IPS-20b (cell line): Measurements from ENCODE around the gene PRDM16.

Source experiments
- H3K27ac ChIP-seq: one replicate; pipeline ENCODE4 v1.5.1; 2013; ENCODE audit warnings: low read length
- H3K27me3 ChIP-seq: 2 replicates; pipeline ENCODE4 v1.6.1; 2013; ENCODE audit warnings: mild to moderate bottlenecking, low read length, inconsistent platforms; ENCODE audit not compliant: insufficient read depth
- H3K36me3 ChIP-seq: 2 replicates; pipeline ENCODE4 v1.6.1; 2013; ENCODE audit warnings: low read depth, mild to moderate bottlenecking, inconsistent platforms, low read length, moderate library complexity; ENCODE audit not compliant: insufficient read depth
- H3K4me1 ChIP-seq: 2 replicates; pipeline ENCODE4 v1.6.1; 2013; ENCODE audit warnings: mild to moderate bottlenecking, control low read depth, inconsistent platforms, low read length, moderate library complexity; ENCODE audit not compliant: insufficient read depth
- H3K4me3 ChIP-seq: 2 replicates; pipeline ENCODE4 v1.5.1; 2013; ENCODE audit warnings: mild to moderate bottlenecking, low read length, inconsistent platforms
- H3K9ac ChIP-seq: 2 replicates; pipeline ENCODE4 v1.6.1; 2013; ENCODE audit warnings: low read depth, mild to moderate bottlenecking, inconsistent platforms, low read length, moderate library complexity
- H3K9me3 ChIP-seq: 2 replicates; pipeline ENCODE4 v1.6.1; 2013; ENCODE audit warnings: mild to moderate bottlenecking, low read depth, low read length, inconsistent platforms; ENCODE audit not compliant: insufficient read depth

The PRDM16 gene

GRCh38 chr1:3068564-3069431 lies at the start of gene PRDM16:
Gene PRDM16, plus strand, starts transcription at chr1:3069203. Its CDS starts 57 bp downstream, at chr1:3069260.
- Histone ChIP-seq H3K9ac (no peak within 1 kb of the TSS), H3K9me3 (no peaks in the 10 kb centered on the region; the same call in 1 of the 2 replicates), H3K27me3 (peaks cover 95% of the 10 kb centered on the region), H3K4me1 (peaks cover 9% of the 10 kb centered on the region; the same call in 1 of the 2 replicates), H3K36me3 (no peaks in the 10 kb centered on the region), H3K4me3 (peak within 1 kb of the TSS; percentile 56; the same call in 1 of the 2 replicates), H3K27ac (no peak within 1 kb of the TSS)

- Histone ChIP-seq H3K27me3 (peaks cover 5% of the 10 kb centered on the region; the same call in 1 of the 2 replicates), H3K36me3 (no peaks in the 10 kb centered on the region)
Observed at GRCh38 chr1:3019516-3020051, 49.4 kb upstream of the PRDM16 start.

GRCh38 chr1:3020263-3020909 lies 48.6 kb upstream of the PRDM16 start:
- no peaks in the 10 kb centered on the region for H3K27me3 ChIP-seq
- peaks cover 9% of the 10 kb centered on the region; the same call in 1 of the 2 replicates for H3K4me1 ChIP-seq
- no peak overlapping the region for H3K9ac ChIP-seq
- H3K9me3 ChIP-seq: no peaks in the 10 kb centered on the region
- H3K27ac ChIP-seq: no peak overlapping the region
- H3K36me3 ChIP-seq: no peaks in the 10 kb centered on the region
- H3K4me3 ChIP-seq: no peak overlapping the region

More at GRCh38 chr1:3019516-3020051, 49.4 kb upstream of the PRDM16 start:
- H3K4me3 ChIP-seq: no peak overlapping the region
- H3K27ac ChIP-seq: no peak overlapping the region
- peaks cover 9% of the 10 kb centered on the region; the same call in 1 of the 2 replicates for H3K4me1 ChIP-seq
- no peak overlapping the region for H3K9ac ChIP-seq
- H3K9me3 ChIP-seq: no peaks in the 10 kb centered on the region

- Histone ChIP-seq H3K4me3 (no peak within 1 kb of the TSS), H3K9ac (0 out of 2 replicates have a peak within 1 kb of the TSS, but pooled peaks have one; percentile 32), H3K4me1 (peaks cover 9% of the 10 kb centered on the region; the same call in 1 of the 2 replicates), H3K36me3 (no peaks in the 10 kb centered on the region), H3K9me3 (peaks cover 7% of the 10 kb centered on the region), H3K27me3 (no peaks in the 10 kb centered on the region), H3K27ac (no peak within 1 kb of the TSS)
Observed at GRCh38 chr1:3021233-3021671, 47.8 kb upstream of the PRDM16 start, which contains the start of gene ACTRT2. Gene ACTRT2, plus strand, starts transcription at chr1:3021467. Its CDS starts 220 bp downstream, at chr1:3021687.

GRCh38 chr1:3021801-3022401 lies 47.1 kb upstream of the PRDM16 start:
- Histone ChIP-seq H3K4me3 (no peak overlapping the region), H3K27me3 (no peaks in the 10 kb centered on the region), H3K9ac (no peak overlapping the region), H3K27ac (no peak overlapping the region), H3K36me3 (no peaks in the 10 kb centered on the region), H3K4me1 (peaks cover 9% of the 10 kb centered on the region; the same call in 1 of the 2 replicates), H3K9me3 (peaks cover 7% of the 10 kb centered on the region)

- Histone ChIP-seq H3K4me3 (no peak overlapping the region), H3K9ac (no peak overlapping the region), H3K36me3 (no peaks in the 10 kb centered on the region), H3K27ac (no peak overlapping the region), H3K27me3 (no peaks in the 10 kb centered on the region), H3K9me3 (peaks cover 7% of the 10 kb centered on the region), H3K4me1 (peaks cover 9% of the 10 kb centered on the region; the same call in 1 of the 2 replicates)
Observed at GRCh38 chr1:3022511-3022973, 46.5 kb upstream of the PRDM16 start.

- peaks cover 7% of the 10 kb centered on the region for H3K9me3 ChIP-seq
- no peaks in the 10 kb centered on the region for H3K36me3 ChIP-seq
- no peak overlapping the region for H3K27ac ChIP-seq
- no peaks in the 10 kb centered on the region for H3K27me3 ChIP-seq
- no peak overlapping the region for H3K9ac ChIP-seq
- peaks cover 9% of the 10 kb centered on the region; the same call in 1 of the 2 replicates for H3K4me1 ChIP-seq
- H3K4me3 ChIP-seq: no peak overlapping the region
Observed at GRCh38 chr1:3022976-3023375, 46.0 kb upstream of the PRDM16 start.

- H3K27ac ChIP-seq: no peak overlapping the region
- peaks cover 9% of the 10 kb centered on the region; the same call in 1 of the 2 replicates for H3K4me1 ChIP-seq
- H3K9ac ChIP-seq: no peak overlapping the region
- H3K9me3 ChIP-seq: peaks cover 7% of the 10 kb centered on the region
- no peaks in the 10 kb centered on the region for H3K36me3 ChIP-seq
- H3K4me3 ChIP-seq: no peak overlapping the region
- H3K27me3 ChIP-seq: no peaks in the 10 kb centered on the region
Observed at GRCh38 chr1:3024019-3024418, 45.0 kb upstream of the PRDM16 start.

- Histone ChIP-seq H3K27ac (no peak overlapping the region), H3K4me1 (peaks cover 9% of the 10 kb centered on the region; the same call in 1 of the 2 replicates), H3K36me3 (no peaks in the 10 kb centered on the region), H3K9ac (no peak overlapping the region), H3K9me3 (peaks cover 7% of the 10 kb centered on the region), H3K4me3 (no peak overlapping the region), H3K27me3 (no peaks in the 10 kb centered on the region)
Observed at GRCh38 chr1:3024588-3024987, 44.4 kb upstream of the PRDM16 start.

- peaks cover 7% of the 10 kb centered on the region for H3K9me3 ChIP-seq
- H3K4me1 ChIP-seq: peaks cover 3% of the 10 kb centered on the region; the same call in 1 of the 2 replicates
- H3K9ac ChIP-seq: no peak overlapping the region
- no peak overlapping the region for H3K4me3 ChIP-seq
- no peaks in the 10 kb centered on the region for H3K36me3 ChIP-seq
- H3K27ac ChIP-seq: no peak overlapping the region
- H3K27me3 ChIP-seq: no peaks in the 10 kb centered on the region
Observed at GRCh38 chr1:3026124-3026523, 42.9 kb upstream of the PRDM16 start.
